GM12891 (cell line): ENCODE measurements around the gene EYS.

Experiments used
- DNase-seq: peaks from one replicate; pipeline ENCODE4 v3.0.0; 2011; ENCODE audit warnings: low spot score; ENCODE audit not compliant: insufficient read length
- FAIRE-seq: peaks from 2 replicates; lab custom pipeline; 2011; peaks lifted over from hg19 to GRCh38; lab: Jason Lieb, UNC
- PAX5 ChIP-seq: IDR thresholded peaks from 2 replicates; pipeline ENCODE4 v1.6.1; 2011; ENCODE audit warnings: low read length, moderate library complexity, mild to moderate bottlenecking; ENCODE audit not compliant: insufficient read depth, severe bottlenecking
- POLR2A ChIP-seq: IDR thresholded peaks from 2 replicates; pipeline ENCODE4 v1.6.1; 2011; ENCODE audit warnings: low read depth, low read length, control low read depth
- POLR2AphosphoS5 ChIP-seq: IDR thresholded peaks from 2 replicates; pipeline ENCODE4 v1.6.1; 2011; ENCODE audit warnings: low read depth, low read length, control low read depth
- POU2F2 ChIP-seq: IDR thresholded peaks from 2 replicates; pipeline ENCODE4 v1.6.1; 2011; ENCODE audit warnings: low read depth, mild to moderate bottlenecking, control low read depth, low read length, moderate library complexity
- SPI1 ChIP-seq: IDR thresholded peaks from 2 replicates; pipeline ENCODE4 v1.6.1; 2011; ENCODE audit warnings: low read depth, low read length, control low read depth
- TAF1 ChIP-seq: IDR thresholded peaks from 2 replicates; pipeline ENCODE4 v1.6.1; 2011; ENCODE audit warnings: low read depth, low read length, control low read depth

Gene EYS

GRCh38 chr6:63677282-63677681 is 2029.7 kb downstream of the EYS start:
- no peak for FAIRE-seq
- DNase-seq = no peak
- TF ChIP-seq POU2F2 (no peak), POLR2A (no peak), POLR2AphosphoS5 (no peak), SPI1 (no peak), PAX5 (no peak), TAF1 (no peak)

GRCh38 chr6:63676412-63677114 is 2030.5 kb downstream of the EYS start:
- TF ChIP-seq SPI1 (no peak), TAF1 (no peak), POU2F2 (no peak), POLR2AphosphoS5 (no peak), POLR2A (no peak), PAX5 (no peak)
- DNase-seq (no peak), FAIRE-seq (no peak)

- peak; percentile 9 for FAIRE-seq
- no peak for DNase-seq
- TF ChIP-seq PAX5 (no peak), SPI1 (no peak), POLR2AphosphoS5 (no peak), POU2F2 (no peak), TAF1 (no peak), POLR2A (no peak)
These were observed 2031.9 kb downstream of the EYS start for GRCh38 chr6:63675138-63675537.

GRCh38 chr6:63674635-63675034 is 2032.4 kb downstream of the EYS start:
- FAIRE-seq (peak; percentile 33), DNase-seq (no peak)
- TF ChIP-seq SPI1 = no peak
- TF ChIP-seq POLR2A = no peak
- no peak for TF ChIP-seq POU2F2
- no peak for TF ChIP-seq PAX5
- no peak for TF ChIP-seq TAF1
- TF ChIP-seq POLR2AphosphoS5 = no peak

GRCh38 chr6:63673692-63674091 is 2033.3 kb downstream of the EYS start:
- no peak for FAIRE-seq
- no peak for DNase-seq

GRCh38 chr6:63672582-63673129 is 2034.4 kb downstream of the EYS start:
- DNase-seq (no peak), FAIRE-seq (peak; percentile 9)
- peak; percentile 67 for TF ChIP-seq SPI1
- no peak for TF ChIP-seq POLR2AphosphoS5

More at GRCh38 chr6:63673692-63674091, 2033.3 kb downstream of the EYS start:
- TF ChIP-seq PAX5 (no peak), SPI1 (no peak), POU2F2 (no peak), TAF1 (no peak)

GRCh38 chr6:63671098-63671754 is 2035.8 kb downstream of the EYS start:
- DNase-seq = no peak
- TF ChIP-seq POU2F2 = no peak
- TF ChIP-seq TAF1 = no peak
- FAIRE-seq = no peak
